ENCODE data around the gene ARFGAP1.
"Not testable (repeated sequence)": the region's sequence is repeated elsewhere in the genome, so short reads cannot be mapped to it uniquely, and the experiment has no call there.

Gene ARFGAP1

DNA sequence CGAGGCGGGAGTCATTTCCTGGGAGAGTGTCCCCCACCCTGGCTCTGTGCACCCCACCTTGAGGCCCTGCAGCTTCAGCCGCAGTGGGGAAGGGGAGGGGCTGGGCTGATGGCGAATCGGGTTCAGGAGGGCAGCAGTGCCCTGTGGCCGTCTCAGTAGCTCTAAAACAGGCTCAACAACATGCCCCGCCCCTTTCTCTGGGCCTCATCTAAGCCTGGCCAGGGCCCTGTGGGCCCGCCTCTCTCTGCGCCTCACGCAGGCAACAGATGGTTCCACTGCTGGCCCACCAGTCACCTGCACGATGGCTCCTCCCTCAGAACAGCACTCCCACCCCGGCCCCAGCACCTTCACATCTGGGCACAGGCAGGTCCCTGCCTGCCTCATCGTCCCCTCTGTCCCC, 58.3 kb downstream of the ARFGAP1 start:
- DNase-seq (ENCODE audit: low read depth, low spot score) = no peak

DNA sequence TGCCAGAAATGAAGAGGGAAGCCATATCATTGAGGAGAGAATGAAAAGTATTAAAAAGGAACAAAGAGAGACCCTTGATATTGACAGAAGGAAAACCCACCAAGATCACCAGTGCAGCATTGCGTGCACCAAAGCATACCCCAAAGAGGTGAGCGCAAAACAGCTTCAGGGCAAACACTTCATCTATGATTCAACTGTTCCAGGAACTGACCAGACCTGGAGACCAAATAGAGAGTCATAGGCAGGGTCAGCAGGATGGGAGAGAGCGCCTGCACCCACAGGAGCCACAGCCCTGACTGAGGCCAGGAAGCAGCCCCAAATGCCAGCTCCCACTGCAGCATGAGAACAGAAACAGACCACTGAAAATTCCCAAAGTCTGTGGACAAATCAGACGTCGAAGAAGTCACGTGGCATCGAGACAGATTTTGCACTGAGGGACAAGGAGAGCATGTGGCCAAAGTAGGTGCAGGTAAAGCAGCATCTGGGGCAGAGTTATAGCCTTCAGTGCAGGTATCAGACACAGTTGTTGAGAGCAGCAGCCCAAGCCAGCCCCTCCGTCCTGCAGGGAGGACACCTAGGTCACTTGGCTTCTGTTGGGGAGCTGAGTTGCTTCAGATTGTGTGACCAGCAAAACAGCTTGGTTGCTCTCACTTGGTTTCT, 59.3 kb downstream of the ARFGAP1 start:
- no peak for DNase-seq (ENCODE audit: low read depth, low spot score)

DNA sequence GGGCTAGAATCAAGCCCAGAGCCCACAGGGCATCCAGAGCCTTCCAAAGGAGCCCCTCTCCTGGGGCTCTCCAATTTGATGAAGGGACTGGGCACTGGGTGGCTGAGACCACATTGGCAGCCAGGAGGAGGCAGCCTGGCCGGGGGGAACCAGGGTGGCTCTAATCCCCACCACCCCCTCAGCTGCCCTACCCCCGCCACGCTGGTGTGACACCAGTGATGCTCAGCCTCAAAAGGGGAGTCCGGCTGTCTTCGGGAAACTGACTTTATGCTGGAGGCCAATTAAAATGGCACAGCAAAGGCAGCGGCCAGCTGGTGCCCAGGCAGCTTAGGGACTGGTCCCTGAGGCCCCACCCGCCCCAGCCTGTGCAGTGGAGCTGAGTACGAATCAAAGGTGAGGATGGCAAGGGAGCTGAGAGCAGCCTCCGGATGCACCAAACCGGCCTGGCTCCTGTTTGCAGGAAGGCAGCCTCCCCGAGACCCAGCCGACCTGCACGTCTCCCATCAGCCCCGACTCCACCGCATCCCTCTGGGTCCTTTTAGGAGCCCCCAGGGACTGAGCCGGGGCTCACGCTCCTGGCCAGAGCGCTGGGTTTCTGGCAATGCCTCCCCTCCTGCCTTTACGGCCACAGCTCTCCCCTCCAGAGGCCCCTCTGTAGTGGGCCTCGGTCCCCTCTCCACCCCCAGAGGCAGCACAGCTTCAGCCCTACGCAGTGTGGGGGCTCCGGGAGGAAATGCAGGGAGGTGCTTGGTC, 60.1 kb downstream of the ARFGAP1 start:
- no peak for DNase-seq (ENCODE audit: low read depth, low spot score)

DNA sequence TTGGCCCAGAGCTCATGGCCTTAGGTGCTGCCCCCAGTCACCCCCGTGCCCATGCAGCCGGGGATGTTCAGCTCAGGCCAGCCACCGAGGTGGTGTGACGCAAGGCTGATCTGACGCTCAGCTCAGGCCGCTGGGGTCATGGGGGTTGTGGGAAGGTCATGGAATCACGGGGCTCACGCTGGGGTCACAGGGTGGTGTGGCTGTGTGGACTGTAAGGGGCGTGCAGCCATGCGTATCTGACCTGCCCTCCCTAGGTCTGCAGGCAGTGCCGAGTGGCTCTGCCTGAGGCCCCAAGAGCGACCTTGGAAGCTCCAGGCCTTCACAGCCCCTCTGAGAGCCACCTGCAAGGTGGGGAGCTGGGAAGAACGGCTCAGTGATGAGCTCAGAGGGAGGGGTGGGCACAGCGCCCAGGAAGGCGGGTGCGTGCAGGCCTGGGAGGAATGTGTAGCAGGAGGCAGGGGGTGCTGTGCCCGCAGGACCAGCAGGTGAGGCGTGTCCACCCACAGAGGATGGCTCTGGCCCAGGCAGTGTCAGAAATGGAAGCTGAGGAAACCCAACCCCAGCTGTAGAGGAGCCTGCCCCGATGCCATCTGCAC, 60.7 kb downstream of the ARFGAP1 start:
- no peak for DNase-seq (ENCODE audit: low read depth, low spot score)

DNA sequence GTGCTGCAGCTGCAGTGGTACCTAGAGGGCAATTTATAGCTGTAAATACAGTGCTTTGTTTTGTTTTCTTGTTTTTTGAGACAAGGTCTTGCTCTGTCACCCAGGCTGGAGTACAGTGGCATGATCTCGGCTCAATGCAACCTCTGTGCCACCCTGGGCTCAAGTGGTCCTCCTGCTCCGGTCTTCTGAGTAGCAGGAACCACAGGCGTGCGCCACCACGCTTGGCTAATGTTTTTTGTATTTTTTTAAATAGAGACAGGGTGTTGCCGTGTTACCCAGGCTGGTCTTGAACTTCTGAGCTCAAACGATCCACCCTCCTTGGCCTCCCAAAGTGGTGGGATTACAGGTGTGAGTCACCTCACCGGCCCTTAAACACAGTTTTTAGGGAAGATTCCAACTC, 61.7 kb downstream of the ARFGAP1 start:
- no peak for DNase-seq (ENCODE audit: low read depth, low spot score)

DNA sequence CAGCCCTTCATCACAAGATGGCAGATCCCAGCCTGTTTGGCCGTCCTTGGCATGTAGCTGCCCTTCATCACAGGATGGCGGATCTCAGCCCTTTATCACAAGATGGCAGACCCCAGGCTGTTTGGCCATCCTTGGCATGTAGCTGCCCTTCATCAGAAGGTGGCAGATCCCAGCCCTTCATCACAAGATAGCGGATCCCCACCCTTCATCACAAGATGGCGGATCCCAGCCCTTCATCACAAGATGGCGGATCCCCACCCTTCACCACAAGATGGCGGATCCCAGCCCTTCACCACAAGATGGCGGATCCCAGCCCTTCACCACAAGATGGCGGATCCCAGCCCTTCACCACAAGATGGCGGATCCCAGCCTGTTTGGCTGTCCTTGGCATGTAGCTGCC, 62.4 kb downstream of the ARFGAP1 start:
- DNase-seq (ENCODE audit: low read depth, low spot score) = not testable (repeated sequence)

DNA sequence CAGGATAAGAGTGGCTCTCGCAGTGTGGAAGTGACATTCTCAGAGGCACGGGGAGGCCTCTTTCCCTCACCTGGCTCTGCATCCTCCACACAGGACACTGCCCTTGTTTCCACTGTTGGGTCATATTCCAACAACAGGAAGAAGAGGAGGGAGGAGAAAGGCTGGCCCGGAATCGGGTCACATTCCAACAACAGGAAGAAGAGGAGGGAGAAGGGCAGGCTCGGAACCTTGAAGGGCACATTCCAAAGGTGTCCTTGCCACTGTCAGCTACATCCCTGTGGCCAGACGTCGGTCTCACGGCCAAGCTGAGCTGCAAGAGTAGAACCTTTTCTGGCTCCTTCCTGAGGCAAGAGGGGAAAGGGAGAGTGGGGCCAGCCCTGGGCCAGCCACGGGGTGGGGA, 63.1 kb downstream of the ARFGAP1 start:
- no peak for DNase-seq (ENCODE audit: low read depth, low spot score)

DNA sequence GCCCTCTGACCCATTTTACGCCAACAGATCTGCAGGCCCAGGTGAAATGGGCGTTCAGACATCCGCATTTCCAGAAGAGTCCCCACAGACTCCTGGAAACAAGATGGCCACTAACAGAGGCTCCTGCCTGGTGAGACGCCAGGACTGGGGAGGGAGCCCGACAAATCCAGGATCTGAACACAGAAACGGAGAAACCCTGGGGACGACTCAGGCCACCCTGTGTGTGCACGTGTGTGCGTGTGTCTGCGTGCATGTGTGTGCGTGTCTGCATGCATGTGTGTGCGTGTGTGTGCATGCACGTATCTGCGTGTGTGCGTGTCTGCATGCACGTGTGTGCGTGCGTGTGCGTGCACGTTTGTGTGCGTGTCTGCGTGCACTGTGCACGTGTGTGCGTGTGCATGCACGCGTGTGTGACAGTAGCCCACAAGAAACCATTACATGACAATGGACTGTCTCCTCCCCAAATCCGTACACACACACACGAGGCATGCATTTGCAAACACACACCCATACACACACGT, 63.7 kb downstream of the ARFGAP1 start:
- no peak for DNase-seq (ENCODE audit: low read depth, low spot score)

DNA sequence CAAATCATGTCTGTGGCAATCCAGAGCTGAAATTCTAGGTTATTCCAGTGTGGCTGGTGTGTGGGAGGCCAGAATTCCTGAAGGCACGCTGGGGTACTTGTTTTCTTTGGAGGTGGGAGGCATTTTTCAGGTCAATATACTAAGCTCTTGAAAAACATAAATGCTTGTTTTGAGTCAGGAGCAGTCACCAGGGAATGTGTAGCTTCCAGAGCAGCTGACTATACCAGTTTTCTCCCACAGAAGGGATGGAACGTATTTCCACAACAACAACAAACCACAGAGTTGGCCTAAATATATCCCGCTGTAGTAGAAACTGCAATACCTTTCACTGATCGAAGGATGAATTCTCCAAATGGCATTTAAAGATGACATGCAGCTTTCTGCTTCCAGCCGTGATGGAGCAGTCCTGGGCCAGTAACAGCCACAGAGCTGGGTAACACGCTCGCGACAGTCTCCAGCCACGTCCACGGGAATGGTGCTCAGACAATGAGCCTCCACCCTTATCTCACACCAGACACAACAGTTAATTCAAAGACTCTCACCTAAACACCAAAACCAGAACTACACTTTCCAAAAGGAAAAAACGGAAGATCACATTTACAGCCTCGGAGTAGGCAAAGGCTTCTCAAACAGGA, 65.3 kb downstream of the ARFGAP1 start:
- peak; percentile 83 for DNase-seq (ENCODE audit: low read depth, low spot score)
